ENCODE data around the gene LTK.

DNA sequence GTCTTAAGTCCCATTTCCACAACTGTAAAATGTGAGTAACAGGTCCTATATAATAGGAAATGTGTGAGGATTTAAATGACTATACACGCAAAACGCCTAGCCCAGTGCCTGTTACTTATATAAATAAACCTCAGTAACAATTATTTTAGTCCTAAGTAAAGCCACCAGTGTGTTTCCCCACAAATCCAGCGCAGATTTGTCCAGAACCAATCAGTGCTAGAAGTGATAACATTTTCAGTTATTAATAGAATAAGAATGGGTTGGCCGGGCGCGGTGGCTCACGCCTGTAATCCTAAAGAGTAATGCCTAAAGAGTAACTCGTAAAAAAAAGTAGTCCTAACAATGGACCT, 29.9 kb upstream of the LTK start:
- TF ChIP-seq CTCF (IDR thresholded peaks at IDR 0.05; ENCODE audit: borderline replicate concordance, extremely low read depth, low read length, poor library complexity, severe bottlenecking) (no peak), EZH2 (IDR thresholded peaks at IDR 0.05; ENCODE audit: borderline replicate concordance, low read depth, low read length, severe bottlenecking) (no peak)
